Gastroesophageal sphincter (tissue), 4 donors: ENCODE measurements around the gene ID1. TPM values are rescaled to one million over a fixed set of nuclear protein-coding genes. Genes with fewer than 3 reads are reported as not detected.

ENCODE experiments used
- ATAC-seq: fragments of 150-250 bp; one replicate; pipeline ENCODE4 v1.9.1; 2016; ENCODE audit warnings: mild to moderate bottlenecking, moderate library complexity
- H3K27ac ChIP-seq, 4 donors: fragments of 200-600 bp; sonication (generic) in 3 of 4; 1 replicate in 3 of 4; 2 replicates in 1 of 4; pipeline ENCODE4 v1.5.1; 2016 to 2019
- H3K27me3 ChIP-seq: fragments of 200-600 bp; sonication (generic); one replicate; pipeline ENCODE4 v1.5.1; 2019
- H3K36me3 ChIP-seq, 2 donors: fragments of 200-600 bp; sonication (generic); one replicate each; pipeline ENCODE4 v1.5.1; 2019; ENCODE audit warnings: control low read depth in 1 of 2
- H3K4me1 ChIP-seq, 3 donors: fragments of 200-600 bp; sonication (generic); 1 replicate in 2 of 3; 2 replicates in 1 of 3; pipeline ENCODE4 v1.5.1; 2016 to 2019; ENCODE audit warnings: control low read depth in 2 of 3
- H3K4me3 ChIP-seq, 2 donors: fragments of 200-600 bp; sonication (generic); one replicate each; pipeline ENCODE4 v1.5.1; 2019; ENCODE audit warnings: mild to moderate bottlenecking in 1 of 2, moderate library complexity in 1 of 2
- H3K9me3 ChIP-seq, 3 donors: fragments of 200-600 bp; sonication (generic); one replicate each; pipeline ENCODE4 v1.5.1; 2017 to 2019; ENCODE audit warnings: control low read depth in 2 of 3
- EP300 ChIP-seq: sonication (generic); formaldehyde crosslinking; IDR thresholded peaks from one replicate; pipeline ENCODE4 v1.6.1; 2017; ENCODE audit warnings: antibody characterized with exemption, mild to moderate bottlenecking
- POLR2A ChIP-seq, 2 donors: fragments of 450-650 bp; IDR thresholded peaks; one replicate each; pipeline ENCODE4 v1.6.1; 2017; ENCODE audit warnings: antibody characterized with exemption in 2 of 2, mild to moderate bottlenecking in 2 of 2, moderate library complexity in 1 of 2
- POLR2AphosphoS5 ChIP-seq: sonication (generic); formaldehyde crosslinking; IDR thresholded peaks from one replicate; pipeline ENCODE4 v1.6.1; 2017; ENCODE audit warnings: antibody characterized with exemption
- WGBS, 2 donors: methylation state at CpG; one replicate each; pipeline ENCODE4 v1.1.5; 2018; ENCODE audit warnings: low coverage in 1 of 2; 5-methylcytosine and 5-hydroxymethylcytosine counted together
- total RNA-seq, 4 donors: library from RNA; depleted of rRNA; stranded (reverse); fragments of >200 nt; gene quantifications; one replicate each; pipeline ENCODE4 v1.1.0, GENCODE V29; 2016
- TF ChIP-seq, protein P1 (sequence below), 4 experiments: fragments of 200-600 bp in 2 of 4; fragments of 450-650 bp in 2 of 4; sonication (generic) in 1 of 4; IDR thresholded peaks; one replicate each; pipeline ENCODE4 v1.5.1; 2017 to 2019; ENCODE audit warnings: antibody characterized with exemption in 4 of 4, mild to moderate bottlenecking in 2 of 4, moderate library complexity in 2 of 4

ID1 gene
- total RNA-seq, 4 donors from 2014 or later: 221 to 714 (median 372) TPM

- ATAC-seq: no peak
Observed at GRCh38 chr20:31632548-31633338, 27.7 kb downstream of the ID1 start.

DNA sequence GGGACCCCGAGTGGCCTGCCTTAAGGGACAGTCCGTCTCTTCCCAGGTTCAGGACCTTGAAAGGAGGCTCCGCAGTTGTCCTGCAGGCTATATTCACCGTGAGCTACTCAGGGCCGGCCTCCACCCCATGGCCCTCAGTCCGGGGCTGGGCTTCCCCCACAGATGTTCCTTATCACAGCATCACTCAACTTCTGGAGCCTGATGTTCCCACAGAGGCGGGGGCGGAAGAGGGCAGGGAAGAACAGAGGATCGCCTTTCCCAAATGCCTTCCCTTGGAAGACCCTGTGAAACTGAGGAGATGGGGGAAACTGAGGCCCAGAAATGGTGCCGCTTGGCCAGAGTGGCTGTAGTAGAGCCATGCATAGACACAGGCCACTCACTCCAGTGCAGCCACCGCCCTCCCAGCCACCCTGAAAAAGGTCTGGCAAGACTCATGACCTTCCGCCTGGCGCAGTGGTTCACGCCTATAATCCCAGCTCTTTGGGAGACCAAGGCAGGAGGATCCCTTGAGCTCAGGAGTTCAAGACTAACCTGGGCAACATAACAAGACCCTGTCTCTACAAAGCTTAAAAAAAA is 28.3 kb downstream of the ID1 start:
- Histone ChIP-seq H3K27ac (peak overlapping the region in 1 of 4 donors; percentile 38), H3K9me3 (no peaks in the 10 kb centered on the region), H3K4me1 (peaks cover 0 to 5% (median 0%) of the 10 kb centered on the region in 3 donors), H3K27me3 (peaks cover 14% of the 10 kb centered on the region), H3K36me3 (no peaks in the 10 kb centered on the region), H3K4me3 (no peak overlapping the region)
- 81 to 100% methylated on average over 3 of the region's 14 CpGs for WGBS, 2 donors
- ATAC-seq: peak; percentile 78
- TF ChIP-seq, protein P1, sequence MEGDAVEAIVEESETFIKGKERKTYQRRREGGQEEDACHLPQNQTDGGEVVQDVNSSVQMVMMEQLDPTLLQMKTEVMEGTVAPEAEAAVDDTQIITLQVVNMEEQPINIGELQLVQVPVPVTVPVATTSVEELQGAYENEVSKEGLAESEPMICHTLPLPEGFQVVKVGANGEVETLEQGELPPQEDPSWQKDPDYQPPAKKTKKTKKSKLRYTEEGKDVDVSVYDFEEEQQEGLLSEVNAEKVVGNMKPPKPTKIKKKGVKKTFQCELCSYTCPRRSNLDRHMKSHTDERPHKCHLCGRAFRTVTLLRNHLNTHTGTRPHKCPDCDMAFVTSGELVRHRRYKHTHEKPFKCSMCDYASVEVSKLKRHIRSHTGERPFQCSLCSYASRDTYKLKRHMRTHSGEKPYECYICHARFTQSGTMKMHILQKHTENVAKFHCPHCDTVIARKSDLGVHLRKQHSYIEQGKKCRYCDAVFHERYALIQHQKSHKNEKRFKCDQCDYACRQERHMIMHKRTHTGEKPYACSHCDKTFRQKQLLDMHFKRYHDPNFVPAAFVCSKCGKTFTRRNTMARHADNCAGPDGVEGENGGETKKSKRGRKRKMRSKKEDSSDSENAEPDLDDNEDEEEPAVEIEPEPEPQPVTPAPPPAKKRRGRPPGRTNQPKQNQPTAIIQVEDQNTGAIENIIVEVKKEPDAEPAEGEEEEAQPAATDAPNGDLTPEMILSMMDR (IDR thresholded peaks at IDR 0.05): no peak
- TF ChIP-seq POLR2A (IDR thresholded peaks at IDR 0.05): no peak
- TF ChIP-seq POLR2AphosphoS5: no peak
- TF ChIP-seq EP300: no peak

More at GRCh38 chr20:31632548-31633338, 27.7 kb downstream of the ID1 start:
- 93 to 98% methylated on average over 5 to 16 of the region's 40 CpGs for WGBS, 2 donors
- no peak for TF ChIP-seq POLR2AphosphoS5
- no peak for TF ChIP-seq EP300
- TF ChIP-seq, protein P1 (IDR thresholded peaks at IDR 0.05): no peak
- TF ChIP-seq POLR2A (IDR thresholded peaks at IDR 0.05): no peak
- no peak overlapping the region for H3K4me3 ChIP-seq
- H3K9me3 ChIP-seq: no peaks in the 10 kb centered on the region
- peaks cover 0 to 1% (median 0%) of the 10 kb centered on the region in 3 donors for H3K4me1 ChIP-seq
- H3K36me3 ChIP-seq: no peaks in the 10 kb centered on the region
- H3K27me3 ChIP-seq: peaks cover 7% of the 10 kb centered on the region
- H3K27ac ChIP-seq: peak overlapping the region in 1 of 4 donors; percentile 38

GRCh38 chr20:31637660-31638059 is 32.6 kb downstream of the ID1 start, which contains the start of gene COX4I2:
Gene COX4I2 (plus strand): TSS chr20:31637912. CDS start chr20:31639018, 1,106 bp downstream.
- H3K4me3 ChIP-seq: peak within 1 kb of the TSS in 1 of 2 donors; percentile 37
- ATAC-seq: no peak
- H3K27ac ChIP-seq: peak within 1 kb of the TSS in 2 of 4 donors; percentile 45 to 57
- H3K4me1 ChIP-seq: peaks cover 0 to 5% (median 0%) of the 10 kb centered on the region in 3 donors
- no peaks in the 10 kb centered on the region for H3K9me3 ChIP-seq
- WGBS, 2 donors: 60% methylated on average over 2 of the region's 34 CpGs; no CpG with 5 or more reads in 1 of the 2 donors
- no peaks in the 10 kb centered on the region for H3K36me3 ChIP-seq
- TF ChIP-seq POLR2A (IDR thresholded peaks at IDR 0.05): no peak
- peaks cover 24% of the 10 kb centered on the region for H3K27me3 ChIP-seq

- ATAC-seq: no peak
- Histone ChIP-seq H3K4me3 (peak overlapping the region in 1 of 2 donors; percentile 37), H3K9me3 (no peaks in the 10 kb centered on the region), H3K4me1 (peaks cover 0 to 5% (median 0%) of the 10 kb centered on the region in 3 donors), H3K36me3 (no peaks in the 10 kb centered on the region), H3K27me3 (peaks cover 24% of the 10 kb centered on the region), H3K27ac (peak overlapping the region in 1 of 4 donors; percentile 57)
- TF ChIP-seq EP300 (no peak), POLR2AphosphoS5 (no peak)
- WGBS, 2 donors: no CpG with 5 or more reads among the region's 4 CpGs
Observed at GRCh38 chr20:31638317-31638716, 33.2 kb downstream of the ID1 start.

DNA sequence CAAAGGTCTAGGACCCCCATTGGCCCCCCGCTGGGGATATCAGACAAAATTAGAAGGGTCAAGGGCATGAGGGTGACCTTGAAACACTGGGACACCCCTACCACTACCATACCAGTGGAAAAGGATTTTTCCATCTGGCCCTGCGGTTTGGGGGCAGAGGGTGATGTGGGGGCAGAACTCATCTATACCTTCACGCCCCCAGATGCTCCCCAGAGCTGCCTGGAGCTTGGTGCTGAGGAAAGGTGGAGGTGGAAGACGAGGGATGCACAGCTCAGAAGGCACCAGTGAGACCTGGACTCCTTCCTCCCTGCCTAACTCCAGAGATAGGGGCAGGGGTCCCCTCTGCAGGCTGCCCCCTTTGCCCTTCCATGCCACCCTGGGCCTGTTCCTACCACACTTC is 33.7 kb downstream of the ID1 start:
- Histone ChIP-seq H3K27ac (peak overlapping the region in 1 of 4 donors; percentile 57), H3K27me3 (peaks cover 24% of the 10 kb centered on the region), H3K4me3 (no peak overlapping the region), H3K9me3 (no peaks in the 10 kb centered on the region), H3K36me3 (no peaks in the 10 kb centered on the region), H3K4me1 (peaks cover 0 to 5% (median 0%) of the 10 kb centered on the region in 3 donors)
- ATAC-seq: no peak
- TF ChIP-seq, protein P1 (IDR thresholded peaks at IDR 0.05): no peak
- no peak for TF ChIP-seq EP300
- TF ChIP-seq POLR2AphosphoS5: no peak
- TF ChIP-seq POLR2A (IDR thresholded peaks at IDR 0.05): no peak
- 100% methylated on average over 1 of the region's 4 CpGs; no CpG with 5 or more reads in 1 of the 2 donors for WGBS, 2 donors
